Liver (tissue), 9 donors: ENCODE results near the gene LRP1-AS. TPM values are rescaled to one million over a fixed set of nuclear protein-coding genes. Genes with fewer than 3 reads are reported as not detected.
"Not testable (repeated sequence)": the region's sequence is repeated elsewhere in the genome, so short reads cannot be mapped to it uniquely, and the experiment has no call there.

ENCODE experiments used
- DNase-seq: peaks from one replicate; pipeline ENCODE4 v3.0.0-alpha.2; 2017; ENCODE audit warnings: low spot score
- H3K27ac ChIP-seq, 2 donors: one replicate each; pipeline ENCODE4 v1.7.0; 2013; ENCODE audit warnings: inconsistent platforms in 2 of 2, low read length in 2 of 2, control low read depth in 1 of 2, low read depth in 1 of 2, mild to moderate bottlenecking in 1 of 2
- H3K27me3 ChIP-seq, 4 donors: one replicate each; pipeline versions ENCODE4 v1.6.1 to v1.7.0; 2013; ENCODE audit warnings: low read length in 3 of 4, inconsistent platforms in 1 of 4, mild to moderate bottlenecking in 1 of 4, moderate library complexity in 1 of 4; ENCODE audit not compliant: control insufficient read depth in 4 of 4, insufficient read depth in 4 of 4
- H3K36me3 ChIP-seq, 4 donors: one replicate each; pipeline versions ENCODE4 v1.6.1 to v1.7.0; 2013; ENCODE audit warnings: low read length in 3 of 4, mild to moderate bottlenecking in 3 of 4, low read depth in 1 of 4, moderate library complexity in 1 of 4; ENCODE audit not compliant: control insufficient read depth in 4 of 4, insufficient read depth in 3 of 4
- H3K4me1 ChIP-seq, 4 donors: one replicate each; pipeline versions ENCODE4 v1.6.1 to v1.7.0; 2013; ENCODE audit warnings: low read length in 3 of 4, mild to moderate bottlenecking in 3 of 4, moderate library complexity in 1 of 4; ENCODE audit not compliant: control insufficient read depth in 4 of 4, insufficient read depth in 4 of 4
- H3K4me3 ChIP-seq, 3 donors: one replicate each; pipeline versions ENCODE4 v1.6.1 to v1.7.0; 2013; ENCODE audit warnings: low read length in 3 of 3, control low read depth in 1 of 3, low read depth in 1 of 3, mild to moderate bottlenecking in 1 of 3
- H3K9ac ChIP-seq, 2 donors: one replicate each; pipeline ENCODE4 v1.7.0; 2013; ENCODE audit warnings: low read length in 2 of 2, mild to moderate bottlenecking in 2 of 2, moderate library complexity in 2 of 2, control low read depth in 1 of 2, low read depth in 1 of 2
- H3K9me3 ChIP-seq, 4 donors: one replicate each; pipeline versions ENCODE4 v1.6.1 to v1.7.0; 2013; ENCODE audit warnings: low read length in 3 of 4; ENCODE audit not compliant: control insufficient read depth in 4 of 4
- ATF3 ChIP-seq: IDR thresholded peaks from 2 replicates; pipeline ENCODE4 v1.6.1; 2016; ENCODE audit warnings: antibody characterized with exemption
- CTCF ChIP-seq: fragments of 150-350 bp; IDR thresholded peaks from 2 replicates; pipeline ENCODE4 v1.5.1; 2017; ENCODE audit warnings: improper control_type of control experiment, low read depth, low read length; ENCODE audit not compliant: missing input control
- EGR1 ChIP-seq, 2 donors: IDR thresholded peaks; 2 replicates each; pipeline ENCODE4 v1.6.1; 2016 to 2018; ENCODE audit warnings: antibody characterized with exemption in 2 of 2, low read depth in 2 of 2
- FOXA1 ChIP-seq: IDR thresholded peaks from 2 replicates; pipeline ENCODE4 v1.6.1; 2016; ENCODE audit warnings: antibody characterized with exemption
- FOXA2 ChIP-seq: IDR thresholded peaks from 2 replicates; pipeline ENCODE4 v1.6.1; 2016; ENCODE audit warnings: antibody characterized with exemption
- GABPA ChIP-seq, 2 donors: IDR thresholded peaks in 1 of 2; conservative IDR thresholded peaks in 1 of 2; 2 replicates each; pipeline ENCODE4 v1.6.1; 2016; ENCODE audit warnings: antibody characterized with exemption in 2 of 2, mild to moderate bottlenecking in 1 of 2, moderate library complexity in 1 of 2
- HNF4A ChIP-seq, 2 donors: conservative IDR thresholded peaks; 2 replicates each; pipeline ENCODE4 v1.6.1; 2016; ENCODE audit warnings: antibody characterized with exemption in 2 of 2, mild to moderate bottlenecking in 2 of 2
- HNF4G ChIP-seq: IDR thresholded peaks from 2 replicates; pipeline ENCODE4 v1.6.1; 2016; ENCODE audit warnings: antibody characterized with exemption
- JUND ChIP-seq, 2 donors: IDR thresholded peaks; 2 replicates each; pipeline ENCODE4 v1.6.1; 2016; ENCODE audit warnings: antibody characterized with exemption in 2 of 2
- MAX ChIP-seq: IDR thresholded peaks from 2 replicates; pipeline ENCODE4 v1.6.1; 2016; ENCODE audit warnings: antibody characterized with exemption
- NR2F2 ChIP-seq: IDR thresholded peaks from 2 replicates; pipeline ENCODE4 v1.6.1; 2016; ENCODE audit warnings: antibody characterized with exemption
- RAD21 ChIP-seq, 2 donors: IDR thresholded peaks; 2 replicates each; pipeline ENCODE4 v1.6.1; 2016; ENCODE audit warnings: antibody characterized with exemption in 2 of 2, mild to moderate bottlenecking in 2 of 2
- REST ChIP-seq: IDR thresholded peaks from 2 replicates; pipeline ENCODE4 v1.6.1; 2016; ENCODE audit warnings: antibody characterized with exemption, mild to moderate bottlenecking
- RXRA ChIP-seq, 2 donors: IDR thresholded peaks; 2 replicates each; pipeline ENCODE4 v1.6.1; 2017 to 2018; ENCODE audit warnings: antibody characterized with exemption in 2 of 2, mild to moderate bottlenecking in 1 of 2
- SP1 ChIP-seq: IDR thresholded peaks from 2 replicates; pipeline ENCODE4 v1.6.1; 2018; ENCODE audit warnings: antibody characterized with exemption, mild to moderate bottlenecking
- TAF1 ChIP-seq: conservative IDR thresholded peaks from 2 replicates; pipeline ENCODE4 v1.6.1; 2016; ENCODE audit warnings: antibody characterized with exemption, mild to moderate bottlenecking
- YY1 ChIP-seq: IDR thresholded peaks from 2 replicates; pipeline ENCODE4 v1.6.1; 2016; ENCODE audit warnings: antibody characterized with exemption, mild to moderate bottlenecking
- ZBTB33 ChIP-seq: IDR thresholded peaks from 2 replicates; pipeline ENCODE4 v1.6.1; 2016; ENCODE audit warnings: antibody characterized with exemption
- WGBS: extraction: QIAGEN DNeasy Blood & Tissue Kit; methylation state at CpG from one replicate; pipeline ENCODE4 v1.1.7; 2013; 5-methylcytosine and 5-hydroxymethylcytosine counted together
- polyA plus RNA-seq, 2 donors: library from polyadenylated mRNA; stranded (reverse) in 1 of 2; unstranded in 1 of 2; fragments of 200-250 nt in 1 of 2; fragments of >200 nt in 1 of 2; fragmentation: Nextera tagmentation in 1 of 2; extraction: Ambion mirVana in 1 of 2; gene quantifications; one replicate each; pipeline versions ENCODE4 v1.2.1 to v1.2.3, GENCODE V29; 2013 to 2015
- total RNA-seq, 2 donors: library from RNA; depleted of rRNA; stranded (reverse); fragments of >200 nt; gene quantifications; one replicate each; pipeline ENCODE4 v1.2.3, GENCODE V29; 2014
- donor health status: healthy.
- donor health status: healthy.
- donor health status: healthy.
- donor health status: healthy.
- donor health status: healthy.

Gene LRP1-AS
- total and polyA plus RNA-seq, 4 donors = not detected

GRCh38 chr12:57120718-57121117, 26.7 kb downstream of the LRP1-AS start:
- not testable (repeated sequence) for H3K27me3 ChIP-seq, DNase-seq, H3K4me1 ChIP-seq, H3K36me3 ChIP-seq, H3K27ac ChIP-seq, H3K9me3 ChIP-seq, H3K9ac ChIP-seq, H3K4me3 ChIP-seq
- 93% methylated on average over 11 of the region's 11 CpGs for WGBS

- Histone ChIP-seq H3K4me1 (peaks cover 0 to 2% (median 0%) of the 10 kb centered on the region in 4 donors), H3K27ac (no peak overlapping the region), H3K27me3 (no peaks in the 10 kb centered on the region), H3K9me3 (no peaks in the 10 kb centered on the region), H3K9ac (no peak overlapping the region), H3K36me3 (no peaks in the 10 kb centered on the region), H3K4me3 (no peak overlapping the region)
- WGBS = 95% methylated on average over 5 of the region's 5 CpGs
- no peak for DNase-seq
- no peak for TF ChIP-seq RAD21 (IDR thresholded peaks at IDR 0.05)
- TF ChIP-seq RXRA (IDR thresholded peaks at IDR 0.05) = no peak
- no peak for TF ChIP-seq HNF4A (conservative IDR thresholded peaks at IDR 0.05)
- TF ChIP-seq CTCF = no peak
- TF ChIP-seq ATF3 = no peak
- no peak for TF ChIP-seq FOXA2
- TF ChIP-seq MAX = no peak
- TF ChIP-seq NR2F2 = no peak
- TF ChIP-seq TAF1 = no peak
- TF ChIP-seq REST = no peak
- no peak for TF ChIP-seq SP1
- no peak for TF ChIP-seq FOXA1
- no peak for TF ChIP-seq HNF4G
- TF ChIP-seq GABPA (IDR thresholded peaks at IDR 0.05 in 1 of 2, conservative IDR thresholded peaks at IDR 0.05 in 1 of 2) = no peak
- TF ChIP-seq YY1 = no peak
- TF ChIP-seq ZBTB33 = no peak
- TF ChIP-seq JUND (IDR thresholded peaks at IDR 0.05) = no peak
- no peak for TF ChIP-seq EGR1 (IDR thresholded peaks at IDR 0.05; ENCODE audit: low read depth in 2 of 2)
Measured at GRCh38 chr12:57119294-57120085, 27.9 kb downstream of the LRP1-AS start.
